H9 (cell line): ENCODE measurements around the gene BORCS6. TPM values are rescaled to one million over a fixed set of nuclear protein-coding genes. Genes with fewer than 3 reads are reported as not detected.

ENCODE experiments used
- DNase-seq: peaks from one replicate; pipeline ENCODE4 v3.0.0-alpha.2; 2017
- H2AFZ ChIP-seq: one replicate; pipeline ENCODE4 v1.6.1; 2013; ENCODE audit warnings: mild to moderate bottlenecking, low read length, control low read depth, moderate library complexity
- H2AK5ac ChIP-seq: 2 replicates; pipeline ENCODE4 v1.6.1; 2013; ENCODE audit warnings: low read length, control low read depth, mixed read lengths; ENCODE audit not compliant: insufficient read length
- H2BK120ac ChIP-seq: one replicate; pipeline ENCODE4 v1.6.1; 2013; ENCODE audit warnings: low read depth, mild to moderate bottlenecking, low read length, control low read depth, inconsistent platforms; ENCODE audit not compliant: poor library complexity, severe bottlenecking
- H2BK12ac ChIP-seq: 2 replicates; pipeline ENCODE4 v1.6.1; 2013; ENCODE audit warnings: low read length, control low read depth, mixed read lengths, low read depth; ENCODE audit not compliant: insufficient read length
- H2BK15ac ChIP-seq: 2 replicates; pipeline ENCODE4 v1.6.1; 2013; ENCODE audit warnings: low read depth, low read length, control low read depth
- H2BK20ac ChIP-seq: one replicate; pipeline ENCODE4 v1.6.1; 2013; ENCODE audit warnings: low read depth, mild to moderate bottlenecking, low read length, control low read depth, inconsistent platforms; ENCODE audit not compliant: poor library complexity, severe bottlenecking
- H2BK5ac ChIP-seq: 2 replicates; pipeline ENCODE4 v1.6.1; 2013; ENCODE audit warnings: low read length, control low read depth, mixed read lengths; ENCODE audit not compliant: insufficient read length
- H3K14ac ChIP-seq: 2 replicates; pipeline ENCODE4 v1.6.1; 2013; ENCODE audit warnings: low read length, control low read depth; ENCODE audit not compliant: insufficient read depth
- H3K18ac ChIP-seq: 2 replicates; pipeline ENCODE4 v1.6.1; 2013; ENCODE audit warnings: low read depth, mild to moderate bottlenecking, mixed read lengths, low read length, control low read depth; ENCODE audit not compliant: insufficient read length
- H3K23ac ChIP-seq: 2 replicates; pipeline ENCODE4 v1.6.1; 2013; ENCODE audit warnings: low read length, control low read depth, mixed read lengths, low read depth; ENCODE audit not compliant: insufficient read length
- H3K23me2 ChIP-seq: 2 replicates; pipeline ENCODE4 v1.6.1; 2013; ENCODE audit warnings: low read depth, mild to moderate bottlenecking, mixed read lengths, low read length, control low read depth; ENCODE audit not compliant: insufficient read length, poor library complexity, severe bottlenecking
- H3K27ac ChIP-seq: 2 replicates; pipeline ENCODE4 v1.5.1; 2013; ENCODE audit warnings: low read length, control low read depth, mixed read lengths, low read depth; ENCODE audit not compliant: insufficient read length
- H3K27me3 ChIP-seq: 2 replicates; pipeline ENCODE4 v1.6.1; 2013; ENCODE audit warnings: low read length, control low read depth, inconsistent platforms; ENCODE audit not compliant: insufficient read depth
- H3K4ac ChIP-seq: 2 replicates; pipeline ENCODE4 v1.6.1; 2013; ENCODE audit warnings: low read depth, mild to moderate bottlenecking, control low read depth, inconsistent platforms, low read length, moderate library complexity
- H3K4me1 ChIP-seq: 2 replicates; pipeline ENCODE4 v1.6.1; 2013; ENCODE audit warnings: low read length, control low read depth, inconsistent platforms; ENCODE audit not compliant: insufficient read depth
- H3K4me2 ChIP-seq: 2 replicates; pipeline ENCODE4 v1.6.1; 2013; ENCODE audit warnings: low read length, control low read depth, mixed read lengths; ENCODE audit not compliant: insufficient read length, insufficient read depth
- H3K56ac ChIP-seq: 2 replicates; pipeline ENCODE4 v1.6.1; 2013; ENCODE audit warnings: low read depth, mild to moderate bottlenecking, mixed read lengths, low read length, control low read depth; ENCODE audit not compliant: insufficient read length
- H3K79me1 ChIP-seq: 2 replicates; pipeline ENCODE4 v1.6.1; 2013; ENCODE audit warnings: low read depth, mild to moderate bottlenecking, moderate library complexity, low read length, control low read depth, inconsistent platforms; ENCODE audit not compliant: insufficient read depth, poor library complexity, severe bottlenecking
- H3K79me2 ChIP-seq: 2 replicates; pipeline ENCODE4 v1.6.1; 2013; ENCODE audit warnings: low read length, control low read depth, inconsistent platforms; ENCODE audit not compliant: insufficient read depth
- H3K9ac ChIP-seq: 2 replicates; pipeline ENCODE4 v1.6.1; 2013; ENCODE audit warnings: low read length, control low read depth, mixed read lengths; ENCODE audit not compliant: insufficient read length; ENCODE audit errors: extremely low read depth
- H3K9me3 ChIP-seq: one replicate; pipeline ENCODE4 v1.6.1; 2013; ENCODE audit warnings: low read depth, low read length, inconsistent platforms; ENCODE audit not compliant: control insufficient read depth
- H3T11ph ChIP-seq: one replicate; pipeline ENCODE4 v1.6.1; 2013; ENCODE audit warnings: mild to moderate bottlenecking, low read length, control low read depth, inconsistent platforms
- H4K20me1 ChIP-seq: one replicate; pipeline ENCODE4 v1.6.1; 2013; ENCODE audit not compliant: control insufficient read depth, insufficient read length, insufficient read depth
- H4K5ac ChIP-seq: 2 replicates; pipeline ENCODE4 v1.6.1; 2013; ENCODE audit warnings: low read depth, mild to moderate bottlenecking, mixed read lengths, low read length, control low read depth; ENCODE audit not compliant: insufficient read length
- H4K8ac ChIP-seq: replicated peaks from 2 replicates; pipeline ENCODE4 v1.6.1; 2013; ENCODE audit warnings: low read length, control low read depth, mixed read lengths, low read depth; ENCODE audit not compliant: insufficient read length
- H4K91ac ChIP-seq: 2 replicates; pipeline ENCODE4 v1.6.1; 2013; ENCODE audit warnings: low read depth, mild to moderate bottlenecking, moderate library complexity, mixed read lengths, low read length, control low read depth; ENCODE audit not compliant: insufficient read length
- H3K27ac Mint-ChIP-seq, 3 experiments: 2 replicates in 2 of 3; 3 replicates in 1 of 3; pipeline ENCODE4 v1.8.0; 2020 to 2021; ENCODE audit warnings: mixed read lengths in 3 of 3, mild to moderate bottlenecking in 1 of 3, moderate library complexity in 1 of 3
- H3K27me3 Mint-ChIP-seq: 2 replicates; pipeline ENCODE4 v1.8.0; 2021; ENCODE audit warnings: low read depth, mild to moderate bottlenecking, moderate library complexity, mixed read lengths
- H3K36me3 Mint-ChIP-seq, 3 experiments: 2 replicates in 2 of 3; 3 replicates in 1 of 3; pipeline ENCODE4 v1.8.0; 2020 to 2021; ENCODE audit warnings: low read depth in 3 of 3, mixed read lengths in 3 of 3; ENCODE audit not compliant: insufficient read depth in 1 of 3
- H3K4me1 Mint-ChIP-seq, 2 experiments: 2 replicates each; pipeline ENCODE4 v1.8.0; 2020; ENCODE audit warnings: mixed read lengths in 2 of 2
- H3K4me3 Mint-ChIP-seq, 2 experiments: 2 replicates in 1 of 2; 3 replicates in 1 of 2; pipeline ENCODE4 v1.8.0; 2020 to 2021; ENCODE audit warnings: mild to moderate bottlenecking in 2 of 2, mixed read lengths in 2 of 2, moderate library complexity in 1 of 2
- H3K9me3 Mint-ChIP-seq, 2 experiments: 2 replicates in 1 of 2; 3 replicates in 1 of 2; pipeline ENCODE4 v1.8.0; 2020; ENCODE audit warnings: mild to moderate bottlenecking in 2 of 2, mixed read lengths in 2 of 2, moderate library complexity in 1 of 2
- WGBS: extraction: QIAGEN DNeasy Blood & Tissue Kit; methylation state at CpG from one replicate; pipeline ENCODE4 v1.1.7; 2013; ENCODE audit warnings: missing lambda C conversion rate, low lambda C conversion rate, mixed read lengths; ENCODE audit not compliant: insufficient read length; ENCODE audit errors: extremely low coverage; 5-methylcytosine and 5-hydroxymethylcytosine counted together
- total RNA-seq: library from RNA; stranded (reverse); gene quantifications from 2 replicates; pipeline ENCODE4 v1.2.1, GENCODE V29; 2021
- TF ChIP-seq, protein P1 (sequence below): fragments of 200-600 bp; sonication (generic); conservative IDR thresholded peaks from 3 replicates; pipeline ENCODE4 v1.8.0; 2021; ENCODE audit warnings: antibody characterized with exemption, mild to moderate bottlenecking

The BORCS6 gene
- total RNA-seq, 1 experiment from 2014 or later, result 3.1 TPM

DNA sequence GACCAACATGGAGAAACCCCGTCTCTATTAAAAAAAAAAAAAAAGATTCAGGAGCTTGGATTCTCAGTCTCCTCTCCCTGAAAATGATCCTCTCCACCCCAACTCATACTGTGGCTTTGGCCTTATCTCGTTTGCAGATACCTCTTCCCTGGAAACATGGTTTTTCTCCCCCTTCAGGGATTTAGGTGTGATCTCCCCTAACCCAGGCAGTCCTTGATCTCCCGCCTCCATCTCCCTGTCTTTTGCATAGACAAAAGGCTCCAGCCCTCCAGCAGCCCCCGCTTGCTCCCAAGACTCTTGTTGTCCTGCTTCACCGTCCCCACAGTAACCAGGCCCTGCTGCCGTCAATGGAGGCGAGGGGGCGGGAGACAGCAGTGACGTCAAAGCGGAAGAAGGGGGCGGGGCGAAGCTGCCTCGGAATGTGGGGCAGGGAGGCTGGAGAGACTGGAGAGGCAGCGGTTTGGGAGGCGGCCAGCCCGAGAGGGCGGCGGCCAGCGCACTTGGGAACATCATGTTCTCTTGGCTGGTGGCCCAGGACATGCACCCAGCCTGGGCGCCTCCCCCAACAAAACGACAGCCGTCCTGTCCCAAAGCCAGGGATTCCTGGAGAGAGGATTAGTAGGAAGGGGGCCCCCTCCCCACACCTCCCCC lies 35.9 kb downstream of the BORCS6 start:
- H3K36me3 Mint-ChIP-seq, result peaks cover 5 to 9% (median 9%) of the 10 kb centered on the region in 3 experiments
- TF ChIP-seq, protein P1, sequence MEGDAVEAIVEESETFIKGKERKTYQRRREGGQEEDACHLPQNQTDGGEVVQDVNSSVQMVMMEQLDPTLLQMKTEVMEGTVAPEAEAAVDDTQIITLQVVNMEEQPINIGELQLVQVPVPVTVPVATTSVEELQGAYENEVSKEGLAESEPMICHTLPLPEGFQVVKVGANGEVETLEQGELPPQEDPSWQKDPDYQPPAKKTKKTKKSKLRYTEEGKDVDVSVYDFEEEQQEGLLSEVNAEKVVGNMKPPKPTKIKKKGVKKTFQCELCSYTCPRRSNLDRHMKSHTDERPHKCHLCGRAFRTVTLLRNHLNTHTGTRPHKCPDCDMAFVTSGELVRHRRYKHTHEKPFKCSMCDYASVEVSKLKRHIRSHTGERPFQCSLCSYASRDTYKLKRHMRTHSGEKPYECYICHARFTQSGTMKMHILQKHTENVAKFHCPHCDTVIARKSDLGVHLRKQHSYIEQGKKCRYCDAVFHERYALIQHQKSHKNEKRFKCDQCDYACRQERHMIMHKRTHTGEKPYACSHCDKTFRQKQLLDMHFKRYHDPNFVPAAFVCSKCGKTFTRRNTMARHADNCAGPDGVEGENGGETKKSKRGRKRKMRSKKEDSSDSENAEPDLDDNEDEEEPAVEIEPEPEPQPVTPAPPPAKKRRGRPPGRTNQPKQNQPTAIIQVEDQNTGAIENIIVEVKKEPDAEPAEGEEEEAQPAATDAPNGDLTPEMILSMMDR, result no peak
- H2BK5ac ChIP-seq, result no peak overlapping the region
- no peak overlapping the region for H2BK20ac ChIP-seq
- DNase-seq, result peak; percentile 99
- no peak overlapping the region for H2BK15ac ChIP-seq
- no peak overlapping the region; a peak in 2 of 5 replicates for H3K4me3 Mint-ChIP-seq
- H3K23ac ChIP-seq, result no peak overlapping the region
- no peak overlapping the region for H2AFZ ChIP-seq
- peak overlapping the region; percentile 97 to 99 (median 99) for H3K27ac Mint-ChIP-seq
- peaks cover 2% of the 10 kb centered on the region for H3K79me1 ChIP-seq
- no peaks in the 10 kb centered on the region for H4K20me1 ChIP-seq
- no peak overlapping the region for H4K5ac ChIP-seq
- H3K4me1 ChIP-seq, result peaks cover 5% of the 10 kb centered on the region
- H2BK12ac ChIP-seq, result peak overlapping the region; percentile 59
- no peaks in the 10 kb centered on the region for H3K27me3 ChIP-seq
- H3K4me1 Mint-ChIP-seq, result peaks cover 21 to 27% of the 10 kb centered on the region in 2 experiments
- no peak overlapping the region for H4K91ac ChIP-seq
- no peaks in the 10 kb centered on the region for H3K79me2 ChIP-seq
- no peak overlapping the region; the same call in 1 of the 2 replicates for H3K4ac ChIP-seq
- no peaks in the 10 kb centered on the region for H3K9me3 ChIP-seq
- whole genome bisulfite sequencing, result no CpG with 5 or more reads among the region's 22 CpGs
- H3K14ac ChIP-seq, result peak overlapping the region; percentile 90; the same call in 1 of the 2 replicates
- peak overlapping the region; percentile 20 for H3K9ac ChIP-seq
- H3K18ac ChIP-seq, result peak overlapping the region; percentile 92
- H3K27ac ChIP-seq, result peak overlapping the region; percentile 18
- H3K9me3 Mint-ChIP-seq, result no peaks in the 10 kb centered on the region
- H3K27me3 Mint-ChIP-seq, result peaks cover 3% of the 10 kb centered on the region
- peak overlapping the region; percentile 90 for H3T11ph ChIP-seq
- H3K4me2 ChIP-seq, result peak overlapping the region; percentile 59
- H3K56ac ChIP-seq, result no peak overlapping the region
- no peak overlapping the region for H2AK5ac ChIP-seq
- H2BK120ac ChIP-seq, result peak overlapping the region; percentile 86
- peaks cover 21% of the 10 kb centered on the region for H3K23me2 ChIP-seq
- no peak overlapping the region for H4K8ac ChIP-seq
